Esophagus squamous epithelium (tissue), 4 donors: ENCODE data around the gene KCNAB1.

ENCODE experiments used
- CTCF ChIP-seq, 6 experiments: fragments of 450-650 bp in 4 of 6; fragments of 200-600 bp in 2 of 6; sonication (generic) in 2 of 6; IDR thresholded peaks; one replicate each; pipeline ENCODE4 v1.5.1; 2016 to 2019; ENCODE audit warnings: antibody characterized with exemption in 6 of 6, mild to moderate bottlenecking in 4 of 6, moderate library complexity in 4 of 6
- POLR2A ChIP-seq, 4 donors: fragments of 450-650 bp; IDR thresholded peaks; one replicate each; pipeline ENCODE4 v1.6.1; 2017; ENCODE audit warnings: antibody characterized with exemption in 4 of 4, mild to moderate bottlenecking in 4 of 4, moderate library complexity in 3 of 4

DNA sequence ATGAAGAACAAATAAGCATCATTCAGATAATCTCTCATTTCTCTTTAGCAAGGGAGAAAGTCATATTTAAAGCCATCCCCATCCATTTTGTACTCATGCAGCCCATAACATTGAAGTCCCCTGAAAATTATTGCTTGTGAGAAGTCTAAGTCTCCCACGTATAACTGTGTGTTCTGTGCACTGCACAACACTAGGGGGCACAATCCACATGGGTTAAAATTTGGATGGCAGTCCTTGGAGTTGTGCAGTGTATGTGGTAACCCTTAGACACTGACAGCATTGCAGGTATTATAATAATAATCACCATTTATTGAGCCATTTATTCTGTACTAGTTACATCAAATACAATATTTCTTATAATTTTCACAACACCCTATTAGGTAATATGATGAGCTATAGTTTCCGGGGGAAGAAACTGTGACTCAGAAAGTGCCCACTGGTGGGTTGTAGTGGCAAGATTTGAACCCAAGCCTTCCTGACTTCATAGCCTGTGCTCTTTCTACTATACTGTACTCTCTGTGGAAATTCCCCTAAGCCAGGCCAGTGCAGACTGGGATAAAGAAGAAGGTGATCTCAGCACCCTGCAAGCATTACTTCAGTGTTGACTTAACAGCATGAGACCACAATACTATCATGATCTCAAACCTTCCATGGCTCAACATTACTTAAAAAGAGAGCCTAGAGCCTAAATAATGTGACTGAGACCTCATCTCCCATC is 15.7 kb downstream of the KCNAB1 start:
- TF ChIP-seq CTCF (IDR thresholded peaks at IDR 0.05) (no peak), POLR2A (IDR thresholded peaks at IDR 0.05) (no peak)
